OCI-LY1 (cell line): ENCODE measurements around the gene HNMT.

Source experiments
- EZH2 ChIP-seq: fragments of 200-600 bp; sonication (generic), shearing (Covaris generic); IDR thresholded peaks from 2 replicates; pipeline ENCODE4 v1.8.0; 2017; ENCODE audit warnings: borderline replicate concordance, mixed run types, mild to moderate bottlenecking, antibody characterized with exemption, low read length, moderate library complexity, mixed read lengths
- TF ChIP-seq, protein P1 (sequence below): fragments of 200-600 bp; sonication (generic), shearing (Covaris generic); IDR thresholded peaks from 2 replicates; pipeline ENCODE4 v1.5.1; 2017; ENCODE audit warnings: mild to moderate bottlenecking, antibody characterized with exemption, low read length, moderate library complexity, mixed read lengths

DNA sequence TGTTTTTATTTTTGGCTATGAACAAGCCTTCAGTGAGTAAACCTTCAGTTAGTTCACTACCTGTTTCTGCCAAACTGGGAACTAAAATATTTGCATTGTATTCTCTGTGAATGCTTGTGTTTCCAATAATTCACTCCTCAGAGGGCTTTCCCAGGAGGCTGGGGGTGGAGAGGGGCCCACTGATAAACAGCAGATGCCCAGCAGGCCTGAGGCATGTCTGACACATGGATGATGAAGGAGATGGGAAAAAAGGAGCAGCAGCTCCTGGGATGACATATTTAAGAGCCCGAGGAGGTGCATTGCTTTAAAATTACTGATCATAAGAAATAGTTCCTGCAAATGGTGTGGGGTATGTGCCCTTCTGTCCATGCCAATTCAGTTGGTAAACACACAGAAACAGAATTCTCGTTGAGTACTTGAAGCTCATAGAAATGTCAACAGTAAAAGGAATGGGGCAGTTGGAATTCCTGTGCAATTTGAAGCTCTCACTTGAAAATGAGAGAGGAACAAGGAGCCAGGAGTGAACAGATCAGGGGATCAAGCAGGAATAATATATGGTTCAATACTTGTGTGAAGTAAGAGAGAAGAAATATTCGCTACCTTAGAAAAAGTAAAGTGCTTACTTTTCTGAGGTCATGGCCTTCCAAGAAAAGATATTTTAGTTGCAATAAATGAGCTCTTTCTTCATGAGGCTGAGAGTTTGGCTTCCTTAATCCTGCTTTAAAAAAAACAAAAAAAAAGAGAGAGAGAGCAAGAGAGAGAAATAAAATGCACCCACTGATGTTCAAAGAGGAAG, 22.0 kb upstream of the HNMT start:
- TF ChIP-seq EZH2 = no peak
- TF ChIP-seq, protein P1, sequence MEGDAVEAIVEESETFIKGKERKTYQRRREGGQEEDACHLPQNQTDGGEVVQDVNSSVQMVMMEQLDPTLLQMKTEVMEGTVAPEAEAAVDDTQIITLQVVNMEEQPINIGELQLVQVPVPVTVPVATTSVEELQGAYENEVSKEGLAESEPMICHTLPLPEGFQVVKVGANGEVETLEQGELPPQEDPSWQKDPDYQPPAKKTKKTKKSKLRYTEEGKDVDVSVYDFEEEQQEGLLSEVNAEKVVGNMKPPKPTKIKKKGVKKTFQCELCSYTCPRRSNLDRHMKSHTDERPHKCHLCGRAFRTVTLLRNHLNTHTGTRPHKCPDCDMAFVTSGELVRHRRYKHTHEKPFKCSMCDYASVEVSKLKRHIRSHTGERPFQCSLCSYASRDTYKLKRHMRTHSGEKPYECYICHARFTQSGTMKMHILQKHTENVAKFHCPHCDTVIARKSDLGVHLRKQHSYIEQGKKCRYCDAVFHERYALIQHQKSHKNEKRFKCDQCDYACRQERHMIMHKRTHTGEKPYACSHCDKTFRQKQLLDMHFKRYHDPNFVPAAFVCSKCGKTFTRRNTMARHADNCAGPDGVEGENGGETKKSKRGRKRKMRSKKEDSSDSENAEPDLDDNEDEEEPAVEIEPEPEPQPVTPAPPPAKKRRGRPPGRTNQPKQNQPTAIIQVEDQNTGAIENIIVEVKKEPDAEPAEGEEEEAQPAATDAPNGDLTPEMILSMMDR = no peak
